ENCODE results near the gene BRME1. TPM values are rescaled to one million over a fixed set of nuclear protein-coding genes. Genes with fewer than 3 reads are reported as not detected.

The BRME1 gene
- polyA plus RNA-seq, 1 experiment, result 0.94 TPM

DNA sequence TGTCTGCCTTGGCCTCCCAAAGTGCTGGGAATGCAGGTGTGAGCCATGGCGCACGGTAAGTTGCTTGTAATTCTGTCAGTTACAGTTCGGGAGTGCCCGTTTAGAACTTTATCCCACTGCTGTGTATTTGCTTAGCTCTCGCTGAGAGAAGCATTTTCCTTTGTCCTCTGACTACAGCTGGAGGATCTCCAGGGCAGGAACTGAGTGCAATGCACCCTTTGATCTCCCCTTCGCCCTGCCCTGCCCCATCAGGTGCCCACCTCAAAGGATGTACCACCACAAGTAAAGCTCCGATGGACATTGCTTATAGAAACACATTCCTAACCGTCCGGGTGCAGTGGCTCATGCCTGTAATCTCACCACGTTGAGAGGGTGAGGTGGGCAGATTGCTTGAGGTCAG, 6.5 kb downstream of the BRME1 start:
- no peak overlapping the region for H3K4me3 ChIP-seq (ENCODE audit: low read depth, low read length)
- DNase-seq (ENCODE audit: low read depth), result no peak
- H3K36me3 ChIP-seq (ENCODE audit: control insufficient read depth, insufficient read depth, low read length), result no peaks in the 10 kb centered on the region
- TF ChIP-seq, protein P1, sequence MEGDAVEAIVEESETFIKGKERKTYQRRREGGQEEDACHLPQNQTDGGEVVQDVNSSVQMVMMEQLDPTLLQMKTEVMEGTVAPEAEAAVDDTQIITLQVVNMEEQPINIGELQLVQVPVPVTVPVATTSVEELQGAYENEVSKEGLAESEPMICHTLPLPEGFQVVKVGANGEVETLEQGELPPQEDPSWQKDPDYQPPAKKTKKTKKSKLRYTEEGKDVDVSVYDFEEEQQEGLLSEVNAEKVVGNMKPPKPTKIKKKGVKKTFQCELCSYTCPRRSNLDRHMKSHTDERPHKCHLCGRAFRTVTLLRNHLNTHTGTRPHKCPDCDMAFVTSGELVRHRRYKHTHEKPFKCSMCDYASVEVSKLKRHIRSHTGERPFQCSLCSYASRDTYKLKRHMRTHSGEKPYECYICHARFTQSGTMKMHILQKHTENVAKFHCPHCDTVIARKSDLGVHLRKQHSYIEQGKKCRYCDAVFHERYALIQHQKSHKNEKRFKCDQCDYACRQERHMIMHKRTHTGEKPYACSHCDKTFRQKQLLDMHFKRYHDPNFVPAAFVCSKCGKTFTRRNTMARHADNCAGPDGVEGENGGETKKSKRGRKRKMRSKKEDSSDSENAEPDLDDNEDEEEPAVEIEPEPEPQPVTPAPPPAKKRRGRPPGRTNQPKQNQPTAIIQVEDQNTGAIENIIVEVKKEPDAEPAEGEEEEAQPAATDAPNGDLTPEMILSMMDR (IDR thresholded peaks at IDR 0.05; ENCODE audit: insufficient read depth, low read depth, low read length), result no peak
- POLR2A ChIA-PET, result no interaction called here
- no peaks in the 10 kb centered on the region for H3K27me3 ChIP-seq (ENCODE audit: control insufficient read depth, insufficient read depth, low read length)
- CTCF ChIA-PET, result interaction anchor here (1.1 to 1.6 kb wide), 2 partner anchors 18 to 160 kb away, joined by 3 to 6 read pairs; no protein-coding TSS in a partner anchor

DNA sequence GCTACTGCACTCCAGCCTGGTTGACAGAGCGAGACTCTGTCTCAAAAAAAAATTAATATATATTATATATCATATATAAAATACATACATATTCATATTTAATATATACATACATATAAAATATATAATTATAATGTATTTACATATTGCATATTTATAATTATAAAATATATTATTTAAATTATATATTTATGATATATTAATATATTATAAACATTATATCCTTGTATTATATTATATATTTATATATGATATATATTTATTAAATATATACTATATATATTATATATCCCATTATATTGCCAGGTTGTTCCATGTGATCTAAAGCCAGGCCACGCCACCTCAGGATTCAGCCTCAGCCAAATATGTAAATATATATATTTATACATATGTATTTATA, 9.7 kb downstream of the BRME1 start:
- no peak for DNase-seq (ENCODE audit: low read depth)
- CTCF ChIA-PET, result interaction anchor here (0.7 kb wide), 1 partner anchor 9 kb away, joined by 6 read pairs; no protein-coding TSS in a partner anchor
- Histone ChIP-seq H3K4me3 (ENCODE audit: low read depth, low read length) (no peak overlapping the region), H3K27me3 (ENCODE audit: control insufficient read depth, insufficient read depth, low read length) (no peaks in the 10 kb centered on the region), H3K36me3 (ENCODE audit: control insufficient read depth, insufficient read depth, low read length) (no peaks in the 10 kb centered on the region)
- TF ChIP-seq, protein P1 (IDR thresholded peaks at IDR 0.05; ENCODE audit: insufficient read depth, low read depth, low read length), result no peak
- POLR2A ChIA-PET, result no interaction called here

DNA sequence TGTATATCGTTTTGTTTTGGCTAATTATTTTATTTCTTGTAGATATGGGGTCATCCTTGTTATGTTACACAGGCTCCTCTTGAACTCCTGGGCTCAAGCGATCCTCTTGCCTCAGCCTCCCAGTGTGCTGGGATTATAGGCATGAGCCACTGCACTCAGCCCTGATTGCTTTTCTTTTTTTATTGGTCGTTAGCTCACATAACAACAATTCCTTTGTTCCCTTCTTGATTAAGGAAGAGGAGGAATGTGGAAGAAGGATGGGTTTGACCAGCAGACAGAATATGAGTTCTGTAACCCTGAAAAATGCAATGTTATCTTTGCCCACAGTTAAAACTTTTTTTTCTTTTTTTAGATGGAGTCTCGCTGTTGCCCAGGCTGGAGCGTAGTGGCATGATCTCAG, 11.4 kb downstream of the BRME1 start:
- TF ChIP-seq, protein P1 (IDR thresholded peaks at IDR 0.05; ENCODE audit: insufficient read depth, low read depth, low read length), result no peak

DNA sequence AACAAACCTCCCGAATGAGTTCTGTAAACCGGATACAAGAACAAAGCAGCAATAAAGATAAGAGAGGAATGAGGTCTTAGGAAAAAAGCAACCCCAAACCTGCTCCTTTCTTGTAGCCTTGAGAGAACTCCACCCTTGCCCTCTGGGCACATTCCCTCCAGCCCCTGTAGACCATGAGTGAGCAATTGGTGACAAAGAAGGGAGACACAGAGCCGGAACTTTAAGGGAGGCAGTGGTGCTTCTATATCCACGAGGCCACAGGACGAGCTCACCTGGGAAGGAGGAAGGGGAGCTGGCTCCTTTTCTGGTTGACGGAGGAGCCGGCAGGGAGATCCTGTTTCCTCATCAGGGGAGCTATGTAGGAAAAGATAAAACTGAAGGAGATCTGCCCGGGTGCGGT, 13.0 kb downstream of the BRME1 start:
- no peak for DNase-seq (ENCODE audit: low read depth)
- ChIA-PET CTCF (interaction anchor here (0.8 to 1.1 kb wide), 3 partner anchors 12 to 178 kb away, joined by 3 to 5 read pairs (median 3); no protein-coding TSS in a partner anchor), POLR2A (no interaction called here)
- TF ChIP-seq, protein P1 (IDR thresholded peaks at IDR 0.05; ENCODE audit: insufficient read depth, low read depth, low read length), result no peak
- H3K36me3 ChIP-seq (ENCODE audit: control insufficient read depth, insufficient read depth, low read length), result no peaks in the 10 kb centered on the region
- no peaks in the 10 kb centered on the region for H3K27me3 ChIP-seq (ENCODE audit: control insufficient read depth, insufficient read depth, low read length)
- no peak overlapping the region for H3K4me3 ChIP-seq (ENCODE audit: low read depth, low read length)

More for the DNA sequence above, 11.4 kb downstream of the BRME1 start:
- ChIA-PET POLR2A (no interaction called here), CTCF (no interaction called here)
- no peak for DNase-seq (ENCODE audit: low read depth)
- H3K27me3 ChIP-seq (ENCODE audit: control insufficient read depth, insufficient read depth, low read length), result no peaks in the 10 kb centered on the region
- H3K36me3 ChIP-seq (ENCODE audit: control insufficient read depth, insufficient read depth, low read length), result no peaks in the 10 kb centered on the region
- H3K4me3 ChIP-seq (ENCODE audit: low read depth, low read length), result no peak overlapping the region

DNA sequence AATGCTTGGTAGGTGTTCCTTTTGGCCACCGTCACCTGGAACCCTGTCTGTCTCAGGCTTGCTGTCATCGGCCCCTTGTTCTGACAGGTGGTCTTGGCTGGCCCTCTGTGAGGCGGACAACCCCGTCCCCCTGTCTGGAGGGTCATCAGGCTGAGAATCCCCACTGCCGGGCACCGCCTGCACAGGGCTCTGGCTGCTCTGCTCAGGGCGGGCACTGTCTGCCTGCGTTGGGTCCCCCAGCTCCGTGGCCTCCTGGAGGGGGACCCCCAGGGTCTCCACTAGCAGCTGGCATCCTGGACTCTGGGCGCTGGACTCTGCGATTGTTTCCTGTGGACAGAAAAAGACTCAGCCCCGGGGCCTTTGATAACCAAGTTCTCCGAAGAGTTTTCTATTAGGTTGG, 15.8 kb downstream of the BRME1 start:
- ChIA-PET CTCF (no interaction called here), POLR2A (no interaction called here)
- H3K27me3 ChIP-seq (ENCODE audit: control insufficient read depth, insufficient read depth, low read length), result no peaks in the 10 kb centered on the region
- TF ChIP-seq, protein P1 (IDR thresholded peaks at IDR 0.05; ENCODE audit: insufficient read depth, low read depth, low read length), result no peak
- no peak overlapping the region for H3K4me3 ChIP-seq (ENCODE audit: low read depth, low read length)
- no peaks in the 10 kb centered on the region for H3K36me3 ChIP-seq (ENCODE audit: control insufficient read depth, insufficient read depth, low read length)
- DNase-seq (ENCODE audit: low read depth), result no peak

Measured in BJ (cell line).